ENCODE data around the gene C4orf50.

The C4orf50 gene

GRCh38 chr4:6018331-6018730, at the start of gene C4orf50:
Gene C4orf50 (minus strand): TSS chr4:6018431.
- no peak for TF ChIP-seq CTCF (IDR thresholded peaks at IDR 0.05; ENCODE audit: low read depth, low read length)
- DNase-seq (ENCODE audit: extremely low read depth, low read depth): no peak

- no peak for DNase-seq (ENCODE audit: extremely low read depth, low read depth)
- TF ChIP-seq CTCF (IDR thresholded peaks at IDR 0.05; ENCODE audit: low read depth, low read length): no peak
Measured at GRCh38 chr4:6065934-6066590, 47.8 kb upstream of the C4orf50 start.

GRCh38 chr4:6065166-6065565, 46.9 kb upstream of the C4orf50 start:
- DNase-seq (ENCODE audit: extremely low read depth, low read depth): no peak
- no peak for TF ChIP-seq CTCF (IDR thresholded peaks at IDR 0.05; ENCODE audit: low read depth, low read length)

- no peak for DNase-seq (ENCODE audit: extremely low read depth, low read depth)
- TF ChIP-seq CTCF (IDR thresholded peaks at IDR 0.05; ENCODE audit: low read depth, low read length): no peak
Measured at GRCh38 chr4:6064383-6064782, 46.2 kb upstream of the C4orf50 start.

GRCh38 chr4:6063684-6064083, 45.5 kb upstream of the C4orf50 start:
- TF ChIP-seq CTCF (IDR thresholded peaks at IDR 0.05; ENCODE audit: low read depth, low read length): no peak
- DNase-seq (ENCODE audit: extremely low read depth, low read depth): no peak

- DNase-seq (ENCODE audit: extremely low read depth, low read depth): no peak
- no peak for TF ChIP-seq CTCF (IDR thresholded peaks at IDR 0.05; ENCODE audit: low read depth, low read length)
Measured at GRCh38 chr4:6062133-6062532, 43.9 kb upstream of the C4orf50 start.

DNA sequence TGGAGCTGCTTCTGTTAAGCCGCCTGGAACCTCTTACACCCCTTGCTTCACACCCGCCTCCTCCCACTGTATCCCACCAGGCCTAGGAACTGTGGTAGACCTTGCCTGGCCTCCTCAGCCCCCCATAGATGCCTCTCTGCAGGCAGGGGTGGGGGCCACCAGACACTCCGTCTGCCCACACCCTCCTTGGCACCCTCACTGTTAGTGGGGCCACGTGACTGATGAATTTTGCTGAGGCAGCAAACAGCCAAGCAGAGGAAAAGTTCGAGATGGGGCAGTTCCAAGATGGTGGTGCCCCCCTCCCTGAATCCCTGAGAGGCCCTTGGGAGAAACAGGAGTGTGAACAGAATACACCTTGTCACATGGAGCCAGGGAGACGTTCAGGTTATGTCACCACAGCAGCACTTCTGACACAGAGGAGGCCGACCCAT, 41.2 kb upstream of the C4orf50 start:
- no peak for DNase-seq (ENCODE audit: extremely low read depth, low read depth)
- no peak for TF ChIP-seq CTCF (IDR thresholded peaks at IDR 0.05; ENCODE audit: low read depth, low read length)
